ENCODE measurements around the gene TBC1D19.
"Not testable (repeated sequence)": the region's sequence is repeated elsewhere in the genome, so short reads cannot be mapped to it uniquely, and the experiment has no call there.

TBC1D19 gene

DNA sequence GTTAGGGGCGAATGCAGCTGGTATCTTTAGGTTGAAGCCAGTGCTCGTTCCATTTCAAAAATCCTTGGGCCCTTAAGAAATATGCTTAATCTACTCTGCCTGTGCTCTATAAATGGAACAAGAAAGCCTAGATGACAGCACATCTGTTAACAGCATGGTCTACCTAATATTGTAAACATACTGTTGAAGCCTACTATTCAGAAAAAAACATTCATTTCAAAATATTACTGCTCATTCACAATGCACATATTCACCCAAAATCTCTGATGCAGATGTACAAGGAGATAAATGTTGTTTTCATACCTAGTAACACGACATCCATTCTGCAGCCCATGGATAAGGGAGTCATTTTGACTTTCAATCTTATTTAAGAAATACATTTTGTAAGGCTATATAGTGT lies 106.6 kb downstream of the TBC1D19 start:
- Mint-ChIP-seq H3K4me3 (no peak overlapping the region), H3K36me3 (ENCODE audit: low read depth) (peaks cover 59% of the 10 kb centered on the region), H3K27ac (no peak overlapping the region), H3K27me3 (ENCODE audit: low read depth) (no peaks in the 10 kb centered on the region), H3K9me3 (peaks cover 29% of the 10 kb centered on the region), H3K4me1 (no peaks in the 10 kb centered on the region)
- TF ChIP-seq, protein P1, sequence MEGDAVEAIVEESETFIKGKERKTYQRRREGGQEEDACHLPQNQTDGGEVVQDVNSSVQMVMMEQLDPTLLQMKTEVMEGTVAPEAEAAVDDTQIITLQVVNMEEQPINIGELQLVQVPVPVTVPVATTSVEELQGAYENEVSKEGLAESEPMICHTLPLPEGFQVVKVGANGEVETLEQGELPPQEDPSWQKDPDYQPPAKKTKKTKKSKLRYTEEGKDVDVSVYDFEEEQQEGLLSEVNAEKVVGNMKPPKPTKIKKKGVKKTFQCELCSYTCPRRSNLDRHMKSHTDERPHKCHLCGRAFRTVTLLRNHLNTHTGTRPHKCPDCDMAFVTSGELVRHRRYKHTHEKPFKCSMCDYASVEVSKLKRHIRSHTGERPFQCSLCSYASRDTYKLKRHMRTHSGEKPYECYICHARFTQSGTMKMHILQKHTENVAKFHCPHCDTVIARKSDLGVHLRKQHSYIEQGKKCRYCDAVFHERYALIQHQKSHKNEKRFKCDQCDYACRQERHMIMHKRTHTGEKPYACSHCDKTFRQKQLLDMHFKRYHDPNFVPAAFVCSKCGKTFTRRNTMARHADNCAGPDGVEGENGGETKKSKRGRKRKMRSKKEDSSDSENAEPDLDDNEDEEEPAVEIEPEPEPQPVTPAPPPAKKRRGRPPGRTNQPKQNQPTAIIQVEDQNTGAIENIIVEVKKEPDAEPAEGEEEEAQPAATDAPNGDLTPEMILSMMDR (IDR thresholded peaks at IDR 0.05; ENCODE audit: unreplicated experiment in 3 of 3): no peak

DNA sequence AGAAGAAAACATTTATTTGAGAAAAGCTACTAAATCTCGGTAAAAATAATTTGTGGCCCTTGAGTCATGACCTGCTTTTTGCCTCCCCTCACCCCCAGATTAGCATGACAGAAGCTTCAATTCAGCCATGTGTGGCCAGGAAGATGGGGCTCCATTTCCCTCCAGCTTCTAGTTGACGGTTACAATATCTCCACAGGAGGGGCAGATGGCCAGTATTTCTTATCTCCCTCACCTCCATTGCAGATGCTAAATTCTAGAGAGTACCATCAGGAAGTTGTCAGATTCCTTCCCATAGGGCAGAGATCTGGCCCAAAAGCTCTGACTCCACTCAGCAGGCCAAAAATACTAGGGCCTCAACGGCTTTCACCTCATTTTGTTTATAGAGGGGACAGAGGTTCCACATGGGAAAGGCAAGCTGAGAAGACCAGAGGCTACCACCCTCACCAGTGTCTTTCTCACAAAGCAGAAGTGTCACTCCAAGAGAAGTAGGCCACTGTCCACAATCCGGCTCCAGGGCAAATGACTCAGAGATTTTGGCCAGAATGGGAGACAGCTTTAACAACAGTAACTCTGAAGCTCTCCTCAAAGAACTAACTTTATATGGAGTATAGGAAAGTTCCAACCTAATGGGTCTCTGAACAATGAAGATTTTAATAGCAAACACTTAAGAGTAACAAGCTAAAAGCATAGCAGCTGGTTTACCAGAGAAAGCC lies 108.3 kb downstream of the TBC1D19 start:
- no peak overlapping the region for H3K27ac Mint-ChIP-seq
- peaks cover 71% of the 10 kb centered on the region for H3K36me3 Mint-ChIP-seq (ENCODE audit: low read depth)
- H3K9me3 Mint-ChIP-seq: peaks cover 45% of the 10 kb centered on the region
- TF ChIP-seq, protein P1 (IDR thresholded peaks at IDR 0.05; ENCODE audit: unreplicated experiment in 3 of 3): no peak
- no peaks in the 10 kb centered on the region for H3K4me1 Mint-ChIP-seq
- H3K27me3 Mint-ChIP-seq (ENCODE audit: low read depth): no peaks in the 10 kb centered on the region
- H3K4me3 Mint-ChIP-seq: no peak overlapping the region

DNA sequence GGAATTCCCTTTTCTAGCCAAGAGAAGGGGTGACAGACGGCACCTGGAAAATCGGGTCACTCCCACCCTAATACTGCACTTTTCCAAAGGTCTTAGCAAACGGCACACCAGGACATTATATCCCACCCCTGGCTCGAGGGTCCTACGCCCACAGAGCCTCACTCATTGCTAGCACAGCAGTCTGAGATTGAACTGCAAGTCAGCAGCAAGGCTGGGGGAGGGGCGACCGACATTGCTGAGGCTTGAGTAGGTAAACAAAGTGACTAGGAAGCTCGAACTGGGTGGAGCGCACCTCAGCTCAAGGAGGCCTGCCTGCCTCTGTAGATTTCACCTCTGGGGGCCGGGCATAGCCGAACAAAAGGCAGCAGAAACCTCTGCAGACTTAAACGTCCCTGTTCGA lies 110.2 kb downstream of the TBC1D19 start:
- peaks cover 51% of the 10 kb centered on the region for H3K9me3 Mint-ChIP-seq
- H3K27me3 Mint-ChIP-seq (ENCODE audit: low read depth); H3K27ac Mint-ChIP-seq; H3K4me3 Mint-ChIP-seq; H3K4me1 Mint-ChIP-seq: not testable (repeated sequence)
- peaks cover 69% of the 10 kb centered on the region for H3K36me3 Mint-ChIP-seq (ENCODE audit: low read depth)

DNA sequence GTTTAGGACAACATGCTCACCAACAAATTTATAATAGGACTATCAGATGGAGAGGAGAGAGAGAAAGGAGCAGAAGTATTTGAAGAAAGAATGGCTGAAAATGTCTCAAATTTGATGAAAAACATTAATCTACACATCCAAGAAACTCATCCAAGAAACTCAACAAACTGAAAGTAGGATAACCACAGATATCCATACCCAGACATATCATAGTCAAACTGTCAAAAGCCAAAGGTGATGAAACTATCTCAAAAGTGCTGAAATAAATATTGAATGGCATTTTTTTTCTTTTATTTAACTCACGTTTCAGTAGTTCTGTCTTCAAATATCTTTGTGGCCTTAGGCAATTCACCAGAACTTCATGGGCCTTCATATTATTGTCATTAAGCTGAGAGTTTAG lies 116.2 kb downstream of the TBC1D19 start:
- H3K9me3 Mint-ChIP-seq: peaks cover 21% of the 10 kb centered on the region
- H3K36me3 Mint-ChIP-seq (ENCODE audit: low read depth): peaks cover 26% of the 10 kb centered on the region

DNA sequence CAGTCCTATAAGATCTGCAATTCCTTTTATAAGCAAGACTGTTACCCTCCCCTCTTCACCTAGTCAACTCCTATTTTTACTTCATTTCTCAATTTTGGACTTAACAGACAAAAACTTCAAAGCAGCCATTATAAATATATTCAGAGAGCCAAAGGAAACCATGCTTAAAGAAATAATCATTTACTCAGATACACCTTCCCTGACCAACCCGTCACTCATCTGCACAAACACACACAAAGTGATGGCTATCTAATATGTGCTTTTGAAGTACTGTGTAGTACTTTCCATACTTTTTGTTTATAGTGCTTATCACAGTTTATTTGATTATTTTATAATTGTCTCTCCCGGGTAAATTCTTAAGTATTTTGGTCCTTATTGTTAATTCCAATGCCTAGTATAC lies 117.2 kb downstream of the TBC1D19 start:
- H3K27ac Mint-ChIP-seq: no peak overlapping the region
- no peak overlapping the region for H3K4me3 Mint-ChIP-seq
- H3K4me1 Mint-ChIP-seq: no peaks in the 10 kb centered on the region
- TF ChIP-seq, protein P1 (IDR thresholded peaks at IDR 0.05; ENCODE audit: unreplicated experiment in 3 of 3): no peak
- H3K27me3 Mint-ChIP-seq (ENCODE audit: low read depth): no peaks in the 10 kb centered on the region
- peaks cover 16% of the 10 kb centered on the region for H3K9me3 Mint-ChIP-seq
- peaks cover 19% of the 10 kb centered on the region for H3K36me3 Mint-ChIP-seq (ENCODE audit: low read depth)

More for the DNA sequence above, 116.2 kb downstream of the TBC1D19 start:
- Mint-ChIP-seq H3K27ac (no peak overlapping the region), H3K4me3 (no peak overlapping the region), H3K27me3 (ENCODE audit: low read depth) (no peaks in the 10 kb centered on the region), H3K4me1 (no peaks in the 10 kb centered on the region)
- TF ChIP-seq, protein P1 (IDR thresholded peaks at IDR 0.05; ENCODE audit: unreplicated experiment in 3 of 3): no peak

DNA sequence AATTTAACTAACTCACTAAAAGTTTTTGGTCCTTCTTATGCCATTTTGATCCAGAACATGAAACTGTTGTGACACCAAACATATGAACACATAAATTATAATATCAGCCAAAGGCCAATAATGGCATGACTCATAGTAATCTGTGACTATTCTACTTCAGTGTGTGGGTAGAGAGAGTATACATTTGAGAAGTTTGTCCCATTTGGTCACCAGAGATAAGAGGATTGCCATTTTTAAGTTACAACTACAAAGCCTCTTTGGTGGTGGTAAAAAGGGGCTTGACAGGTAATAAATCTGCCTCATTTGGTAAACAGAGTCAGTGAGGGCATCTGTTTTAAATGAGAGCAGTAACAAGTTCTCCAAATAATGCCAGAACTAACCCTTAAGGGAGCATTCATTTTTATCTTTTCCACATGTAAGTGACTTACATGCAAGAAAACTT lies 117.9 kb downstream of the TBC1D19 start:
- H3K4me1 Mint-ChIP-seq: no peaks in the 10 kb centered on the region
- peaks cover 17% of the 10 kb centered on the region for H3K36me3 Mint-ChIP-seq (ENCODE audit: low read depth)
- TF ChIP-seq, protein P1 (IDR thresholded peaks at IDR 0.05; ENCODE audit: unreplicated experiment in 3 of 3): no peak
- peaks cover 9% of the 10 kb centered on the region for H3K9me3 Mint-ChIP-seq
- H3K4me3 Mint-ChIP-seq: no peak overlapping the region
- H3K27ac Mint-ChIP-seq: no peak overlapping the region
- no peaks in the 10 kb centered on the region for H3K27me3 Mint-ChIP-seq (ENCODE audit: low read depth)
